Prostate gland (tissue), 2 donors: ENCODE measurements around the gene TSPO.

Experiments used
- CTCF ChIP-seq, 4 experiments: fragments of 200-600 bp in 2 of 4; fragments of 450-650 bp in 2 of 4; sonication (generic) in 2 of 4; IDR thresholded peaks; 1 replicate in 3 of 4; 2 replicates in 1 of 4; pipeline ENCODE4 v1.5.1; 2016 to 2019; ENCODE audit warnings: antibody characterized with exemption in 4 of 4, mild to moderate bottlenecking in 2 of 4, moderate library complexity in 2 of 4
- POLR2A ChIP-seq: fragments of 450-650 bp; IDR thresholded peaks from one replicate; pipeline ENCODE4 v1.6.1; 2016; ENCODE audit warnings: antibody characterized with exemption, mild to moderate bottlenecking
- POLR2AphosphoS5 ChIP-seq: sonication (generic); formaldehyde crosslinking; IDR thresholded peaks from one replicate; pipeline ENCODE4 v1.6.1; 2017; ENCODE audit warnings: antibody characterized with exemption

- no peak for TF ChIP-seq CTCF (IDR thresholded peaks at IDR 0.05)
- TF ChIP-seq POLR2A = no peak
- TF ChIP-seq POLR2AphosphoS5 = no peak
These were observed 61.1 kb downstream of the TSPO start for GRCh38 chr22:43212434-43212952.
